NCI-H2196 (cell line): Measurements from ENCODE around the gene IRF2BP2.

ENCODE experiments used
- DNase-seq: peaks from one replicate; lab custom pipeline; 2025; ENCODE audit not compliant: unreplicated experiment; lab: John Stamatoyannopoulos, UW

Gene IRF2BP2

DNA sequence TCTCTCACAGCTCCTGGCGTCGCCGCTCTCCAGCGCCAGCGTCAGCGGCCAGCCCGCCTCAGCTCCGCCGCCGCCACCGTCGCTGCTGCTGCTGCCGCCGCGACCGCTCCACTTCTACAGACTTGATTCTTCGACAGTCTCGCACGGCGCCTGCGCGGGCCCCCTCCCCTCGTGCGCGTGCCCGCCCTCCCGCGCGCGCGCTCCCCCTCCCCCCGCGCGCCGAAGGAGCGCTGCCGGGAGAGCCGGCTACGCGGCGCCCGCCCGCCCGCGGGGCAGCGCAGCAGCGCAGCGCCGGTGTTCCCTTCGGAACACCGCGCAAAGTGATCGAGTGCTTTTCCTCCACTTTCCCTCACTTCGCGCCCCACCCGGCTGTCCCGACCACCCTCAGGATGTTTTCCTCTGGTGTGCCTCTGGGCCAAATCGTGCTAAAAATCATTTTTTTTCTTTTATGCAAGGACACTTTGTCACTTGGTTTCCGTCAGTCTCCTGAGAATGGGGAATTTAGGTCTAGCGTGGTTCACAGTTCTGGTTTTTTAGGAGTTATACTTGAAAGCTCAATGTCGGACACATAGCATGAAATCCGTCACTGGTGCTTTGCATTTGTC, at the start of gene IRF2BP2:
Gene IRF2BP2 (minus strand): TSS at position 118 of the 605 bp plus-strand sequence. CDS start 684 bp downstream, outside the sequence.
- DNase-seq: peak; percentile 68

DNA sequence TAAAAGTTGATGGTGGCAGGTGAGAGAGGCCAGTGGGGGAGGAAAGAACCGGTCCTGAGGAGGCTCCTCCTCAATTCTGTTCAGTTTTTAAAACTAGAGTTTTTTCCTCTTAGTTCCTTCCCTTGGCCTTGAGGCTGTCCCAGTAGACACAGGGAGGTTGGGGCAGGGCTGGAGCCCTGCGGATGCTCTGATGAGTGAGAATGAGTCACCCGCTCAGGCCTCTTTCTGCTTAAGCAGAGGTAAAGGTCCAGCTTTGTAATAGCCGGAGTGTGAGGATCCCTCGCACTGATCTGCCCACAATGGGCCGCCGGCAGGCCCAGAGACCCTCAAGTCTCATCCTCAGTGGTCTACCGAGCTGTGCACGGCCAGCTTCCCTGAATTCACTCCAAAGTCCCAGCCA, 49.6 kb upstream of the IRF2BP2 start:
- no peak for DNase-seq

DNA sequence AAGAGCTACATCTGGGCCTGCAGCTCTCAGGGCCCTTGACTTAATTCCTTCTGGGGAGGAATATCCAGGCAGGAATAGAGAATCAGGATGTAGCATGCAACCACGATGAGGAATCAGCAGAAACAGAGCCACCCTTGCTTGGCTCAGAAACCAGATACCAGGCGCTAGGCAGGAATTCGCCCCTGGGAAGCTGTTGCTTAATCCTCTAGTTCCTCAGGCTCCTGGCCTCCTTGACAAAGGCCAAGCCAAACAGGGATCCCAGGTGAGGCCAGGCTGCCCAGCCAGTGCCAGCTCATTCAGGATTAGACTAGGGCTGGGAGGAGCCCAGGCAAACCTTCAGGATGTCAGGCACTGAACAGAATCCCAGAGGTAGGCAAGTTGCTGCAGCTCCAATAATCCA, 48.2 kb upstream of the IRF2BP2 start:
- no peak for DNase-seq

DNA sequence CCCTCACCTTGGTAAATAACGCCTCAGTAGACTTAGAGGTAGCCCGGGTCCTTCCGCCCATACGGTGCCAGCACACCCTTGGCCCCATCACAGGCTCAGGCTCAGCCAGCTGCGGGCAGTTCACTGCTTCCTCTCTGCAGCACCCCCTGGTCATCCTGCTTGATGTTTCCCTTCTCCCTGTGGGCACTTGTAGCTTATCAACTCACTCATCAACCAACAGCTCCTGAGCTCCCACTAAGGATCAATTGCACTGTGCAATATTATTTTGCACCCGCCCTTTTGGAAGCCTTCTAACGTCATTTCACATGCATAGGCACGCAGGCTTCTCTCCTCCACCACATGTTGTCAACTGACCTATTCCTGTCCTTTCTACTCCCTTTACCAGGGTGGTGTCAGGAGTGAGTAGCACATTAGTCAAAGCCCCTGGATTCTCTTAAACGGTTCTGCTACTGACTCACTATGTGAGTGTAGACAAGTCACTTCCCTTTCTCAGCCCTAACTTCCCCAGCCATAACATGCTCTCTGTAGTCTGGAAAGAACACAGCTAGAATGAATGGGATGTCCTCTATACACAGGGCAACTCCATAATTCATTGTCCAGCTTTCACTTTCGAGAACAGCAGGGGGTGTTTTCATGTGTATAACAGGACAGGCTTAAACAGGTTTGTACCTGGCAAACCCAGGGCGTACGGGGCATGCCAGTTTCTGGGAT, 47.1 kb upstream of the IRF2BP2 start:
- no peak for DNase-seq

DNA sequence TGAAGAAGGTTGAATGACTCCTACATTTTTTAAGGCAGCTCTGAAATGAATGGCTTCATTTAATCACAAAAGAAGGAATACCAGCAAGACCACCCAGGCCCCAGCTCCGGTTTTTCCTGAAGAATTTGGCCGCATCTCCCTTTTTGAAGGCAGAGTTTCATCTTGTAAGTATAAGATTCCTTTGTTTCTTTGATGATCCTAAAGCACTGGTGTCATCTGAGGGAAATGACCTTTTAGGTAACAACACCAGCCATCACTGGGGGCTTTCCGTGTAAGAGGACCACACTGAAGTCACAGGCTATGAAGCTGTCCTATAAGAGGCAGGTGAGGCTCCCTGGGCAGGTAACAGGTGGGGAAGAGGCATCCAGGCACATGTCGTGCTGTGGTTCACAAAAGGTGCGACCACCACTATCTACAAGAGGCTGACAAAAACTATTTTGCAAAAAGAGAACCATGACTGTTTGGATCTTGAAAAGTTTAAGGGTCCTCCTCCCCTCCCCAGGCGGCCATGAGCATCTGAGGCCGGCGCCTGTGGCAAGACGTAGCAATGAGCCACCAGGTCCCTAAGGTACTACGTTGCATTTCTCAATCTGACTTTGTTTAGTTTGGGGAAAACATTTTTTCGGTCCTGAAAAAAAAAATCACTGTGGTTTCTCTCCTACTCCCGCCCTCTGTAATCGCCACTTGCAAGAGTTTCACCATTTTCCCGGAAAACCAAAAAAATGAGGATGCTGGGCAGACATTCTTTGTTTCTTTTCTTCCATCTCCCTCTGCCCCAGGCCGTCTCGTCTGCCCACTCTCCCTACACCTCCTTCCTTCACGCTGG, 46.3 kb upstream of the IRF2BP2 start:
- DNase-seq: no peak

DNA sequence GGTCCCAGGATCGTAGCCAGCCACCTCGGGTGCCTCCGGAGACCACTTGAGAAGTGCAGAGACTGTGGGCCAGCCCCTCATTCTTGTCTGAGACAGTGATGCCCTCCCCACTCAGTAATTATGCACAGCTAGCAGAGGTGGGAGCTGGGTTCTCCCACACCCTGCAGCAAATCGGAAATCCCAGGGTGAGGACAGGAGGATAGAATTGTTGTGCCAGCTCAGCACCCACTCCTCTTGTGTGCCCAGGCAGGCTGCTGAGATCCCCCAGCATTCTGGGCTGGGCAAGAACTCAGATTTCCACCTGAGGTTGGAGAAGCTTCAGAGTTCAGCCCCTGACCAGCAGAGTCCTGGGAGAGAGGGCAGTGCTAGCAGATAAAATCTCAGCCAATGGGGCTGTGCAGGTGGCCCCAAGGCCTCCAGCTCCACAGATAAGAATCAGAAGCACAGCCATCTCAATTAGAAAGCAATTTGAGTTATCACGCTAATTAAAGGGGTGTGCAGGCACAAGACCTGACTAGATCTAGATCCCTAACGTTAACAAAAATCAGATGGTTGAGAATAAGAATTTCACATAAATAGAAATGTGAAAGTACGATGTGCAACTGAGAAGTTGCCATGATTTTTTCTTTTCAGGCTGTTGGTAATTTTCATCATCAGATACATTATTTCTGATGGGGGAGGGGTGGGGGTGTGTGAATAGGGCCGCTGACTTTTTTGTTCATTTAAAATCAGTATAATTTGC, 45.5 kb upstream of the IRF2BP2 start:
- no peak for DNase-seq

DNA sequence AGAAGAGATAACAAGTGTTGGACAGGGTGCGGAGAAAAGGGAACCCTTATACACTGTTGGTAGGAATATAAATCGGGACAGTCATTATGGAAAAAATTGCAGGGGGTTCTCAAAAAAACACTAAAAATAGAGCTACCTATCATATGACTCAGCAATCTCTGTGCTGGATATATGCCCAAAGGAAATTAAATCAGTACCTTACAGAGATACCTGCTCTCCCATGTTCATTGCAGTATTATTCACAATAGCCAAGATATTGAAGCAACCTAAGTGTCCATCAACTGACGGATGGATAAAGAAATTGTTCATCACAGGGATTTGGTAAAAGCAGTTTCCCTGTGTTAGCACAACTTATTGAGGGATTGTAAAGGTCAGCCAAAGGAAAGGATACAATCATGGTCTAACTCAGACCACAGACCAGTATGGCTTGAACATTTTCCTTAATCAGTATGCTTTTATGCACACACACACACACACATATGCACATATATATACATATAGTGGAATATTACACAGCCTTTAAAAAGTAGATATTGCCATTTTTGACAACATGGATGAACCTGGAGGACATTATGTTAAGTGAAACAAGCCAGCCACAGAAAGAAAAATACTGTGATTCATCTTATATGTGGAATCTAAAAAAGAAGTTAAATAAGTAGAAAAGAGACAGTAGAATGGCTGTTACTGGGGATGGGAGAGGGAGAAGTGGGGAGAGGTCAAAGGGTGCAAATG, 44.2 kb upstream of the IRF2BP2 start:
- no peak for DNase-seq

DNA sequence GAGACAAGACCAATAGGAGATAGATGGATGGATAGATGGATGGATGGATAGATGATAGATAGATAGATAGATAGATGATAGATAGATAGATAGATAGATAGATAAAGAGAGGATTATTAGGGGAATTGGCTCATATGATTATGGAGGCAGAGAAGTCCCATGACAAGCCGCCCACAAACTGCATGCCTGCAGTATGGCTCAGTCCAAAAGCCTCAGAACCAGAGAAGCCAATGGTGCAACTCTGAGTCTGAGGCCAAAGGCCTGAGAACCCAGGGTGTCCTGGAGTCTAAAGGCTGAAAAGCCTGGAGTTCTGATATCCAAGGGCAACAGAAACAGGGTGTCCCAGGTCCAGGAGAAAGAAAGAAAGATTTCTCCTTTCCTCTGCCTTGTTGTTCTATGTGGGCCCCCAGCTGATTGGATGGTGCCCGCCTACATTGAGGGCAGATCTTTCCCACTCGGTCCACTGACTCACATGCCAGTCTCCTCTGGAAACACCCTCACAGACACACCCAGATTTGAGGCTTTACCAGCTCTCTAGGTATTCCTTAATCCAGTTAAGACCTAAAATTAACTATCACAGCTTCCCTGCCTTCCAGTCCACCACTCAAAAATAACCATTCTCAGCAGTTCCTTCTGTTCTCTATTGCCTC, 39.6 kb upstream of the IRF2BP2 start:
- DNase-seq: no peak

DNA sequence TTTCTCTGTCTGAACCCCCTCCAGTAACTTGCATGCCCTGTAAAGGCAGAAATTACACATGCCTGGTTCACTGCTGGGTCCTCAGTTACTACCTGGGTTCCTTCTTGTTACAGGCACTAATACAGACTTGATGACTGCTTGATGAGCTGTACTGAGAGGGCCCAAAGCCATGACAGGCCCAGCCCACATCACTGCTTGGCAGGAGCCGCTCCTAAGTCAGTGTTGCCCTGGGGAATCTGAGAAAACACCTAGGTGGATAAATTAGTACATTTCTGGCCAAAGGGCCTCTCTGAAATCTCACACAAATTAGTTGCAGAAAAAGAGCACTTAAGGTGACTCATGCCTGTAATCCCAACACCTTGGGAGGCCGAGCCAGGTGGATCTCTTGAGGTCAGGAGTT, 37.8 kb upstream of the IRF2BP2 start:
- no peak for DNase-seq

DNA sequence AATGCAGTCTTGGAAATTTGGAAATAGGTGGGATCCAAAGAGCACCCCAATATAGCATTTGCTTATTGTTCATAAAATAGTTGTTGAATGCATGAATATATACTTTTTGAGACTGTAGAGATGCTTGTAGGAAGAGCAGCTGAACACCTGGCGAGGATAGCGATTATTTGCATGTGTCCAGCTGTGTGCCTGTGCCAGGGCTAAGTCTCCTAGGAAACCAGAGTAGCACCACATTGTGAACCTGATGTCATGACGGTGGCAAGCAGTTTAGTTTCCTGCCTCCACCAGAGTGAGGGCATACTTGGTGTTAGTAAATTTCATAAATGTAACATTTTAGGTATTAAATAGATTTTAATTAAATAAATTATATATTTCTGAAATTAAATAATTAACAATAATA, 37.3 kb upstream of the IRF2BP2 start:
- peak; percentile 49 for DNase-seq

DNA sequence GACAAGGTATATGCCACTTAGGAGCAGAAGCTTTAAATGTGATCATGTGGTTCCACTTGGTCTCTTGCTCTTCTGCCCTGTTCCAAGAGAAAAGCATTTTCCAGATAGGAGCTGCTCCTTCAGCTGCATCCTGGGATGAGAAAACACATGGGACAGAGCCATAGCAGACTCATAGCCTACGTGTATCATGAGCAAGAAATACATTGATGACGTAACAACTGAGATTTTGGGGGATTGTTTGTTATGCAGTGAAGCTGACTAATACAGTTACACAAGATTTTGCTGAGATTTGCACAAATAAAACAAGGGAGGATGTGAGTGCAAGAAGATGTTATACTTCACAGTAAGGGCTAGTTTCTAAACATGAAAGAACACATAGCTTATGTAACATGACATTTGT, 36.0 kb upstream of the IRF2BP2 start:
- DNase-seq: no peak

DNA sequence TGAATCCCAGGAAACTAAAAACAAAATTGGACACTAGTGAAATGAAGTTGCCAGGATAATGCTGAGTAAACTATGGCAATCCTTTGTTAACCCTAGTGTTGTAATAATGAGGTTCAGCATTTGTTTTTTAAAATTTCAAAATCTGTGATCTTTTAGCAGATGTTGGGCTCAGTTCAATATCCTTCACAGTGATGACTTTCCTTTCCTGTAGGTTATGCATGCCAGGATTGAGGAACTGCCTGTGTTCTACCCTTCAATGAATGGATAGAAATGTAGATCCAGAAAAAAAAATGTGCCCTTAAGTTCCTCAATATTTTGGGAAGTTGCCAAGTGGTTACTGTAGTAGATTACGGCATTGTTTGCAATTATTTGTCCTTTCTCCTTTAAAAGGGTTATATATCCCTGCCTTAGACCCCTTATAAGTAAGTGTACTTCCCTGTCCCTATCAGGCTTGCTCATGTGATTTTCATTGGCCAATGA, 35.5 kb upstream of the IRF2BP2 start:
- DNase-seq: no peak

DNA sequence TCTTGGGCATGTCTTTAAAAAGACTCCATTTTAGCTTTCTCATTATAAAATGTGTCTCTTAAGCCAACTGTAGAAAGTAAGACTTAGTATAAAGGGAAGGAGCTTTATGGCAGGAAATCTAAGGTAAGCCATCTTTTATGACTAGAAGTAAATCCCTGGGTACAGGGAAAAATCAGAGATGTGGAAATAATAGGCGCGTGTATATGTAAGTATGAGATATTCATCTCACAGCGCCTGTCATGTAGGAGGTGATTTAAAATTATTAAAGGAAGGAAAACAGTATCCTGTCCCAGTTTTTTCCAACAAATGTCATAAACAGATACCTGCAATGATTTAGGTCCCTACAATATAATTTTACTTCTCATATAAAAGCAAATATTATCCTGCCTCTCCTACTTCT, 35.0 kb upstream of the IRF2BP2 start:
- no peak for DNase-seq

DNA sequence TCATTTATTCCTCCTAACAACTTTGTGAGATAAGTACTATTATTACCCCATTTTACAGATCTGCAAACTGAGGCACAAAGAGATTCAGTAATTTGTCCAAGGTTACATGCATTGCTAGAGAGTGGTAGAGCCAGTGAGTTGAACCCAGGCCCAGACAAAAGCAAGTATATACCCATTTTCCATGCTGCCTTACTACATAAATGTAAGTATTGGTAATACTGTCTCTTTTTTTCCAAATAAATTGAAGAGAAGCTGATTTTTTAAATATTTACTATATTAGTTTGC, 33.8 kb upstream of the IRF2BP2 start:
- DNase-seq: no peak

DNA sequence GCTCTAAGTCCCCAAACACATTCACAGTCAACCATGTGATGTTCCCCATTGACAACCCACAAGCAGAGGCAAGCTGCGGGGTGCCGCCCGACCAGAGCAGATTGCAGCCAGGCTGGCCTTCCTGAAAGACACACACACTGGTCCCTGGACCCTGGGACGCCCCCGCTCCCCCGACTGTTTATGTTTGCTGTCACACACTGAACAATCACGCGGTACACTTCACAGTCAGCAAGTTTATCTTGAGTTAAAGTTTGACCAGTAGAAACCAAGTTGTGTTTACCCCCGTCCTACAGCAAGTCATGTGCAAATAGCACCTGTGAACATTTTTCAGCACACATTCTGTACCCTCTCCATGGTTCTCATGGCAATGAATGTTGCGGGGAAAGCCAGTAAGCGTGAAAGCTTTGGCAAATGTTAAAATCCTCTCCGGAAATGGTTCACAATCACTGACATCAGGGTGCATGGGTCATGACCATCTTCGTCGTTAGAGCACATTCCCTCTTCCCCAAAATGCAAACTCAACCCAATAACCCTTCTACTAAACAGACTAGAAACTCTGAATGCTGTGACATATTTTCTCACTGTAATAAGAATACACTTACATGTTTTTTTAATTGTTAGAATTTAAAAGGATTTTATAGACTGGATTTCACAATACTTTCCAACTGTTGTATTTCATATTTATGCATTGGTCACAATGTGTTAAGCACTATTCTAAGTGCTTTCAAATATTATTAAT, 33.3 kb upstream of the IRF2BP2 start:
- DNase-seq: no peak

DNA sequence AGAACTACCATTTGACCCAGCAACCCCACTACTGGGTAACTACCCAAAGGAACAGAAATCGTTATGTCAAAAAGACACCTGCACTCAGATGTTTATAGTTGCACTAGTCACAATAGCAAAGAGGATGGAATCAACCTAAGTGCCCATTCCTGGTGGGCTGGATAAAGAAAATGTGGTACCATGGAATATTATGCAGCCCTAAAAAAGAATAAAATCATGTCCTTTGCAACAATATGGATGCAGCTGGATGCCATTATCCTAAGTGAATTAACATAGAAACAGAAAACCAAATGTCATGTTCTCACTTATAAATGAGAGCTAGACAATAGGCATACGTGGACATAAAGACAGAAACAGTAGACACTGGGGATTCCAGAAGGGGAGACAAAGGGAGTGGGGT, 32.5 kb upstream of the IRF2BP2 start:
- no peak for DNase-seq

DNA sequence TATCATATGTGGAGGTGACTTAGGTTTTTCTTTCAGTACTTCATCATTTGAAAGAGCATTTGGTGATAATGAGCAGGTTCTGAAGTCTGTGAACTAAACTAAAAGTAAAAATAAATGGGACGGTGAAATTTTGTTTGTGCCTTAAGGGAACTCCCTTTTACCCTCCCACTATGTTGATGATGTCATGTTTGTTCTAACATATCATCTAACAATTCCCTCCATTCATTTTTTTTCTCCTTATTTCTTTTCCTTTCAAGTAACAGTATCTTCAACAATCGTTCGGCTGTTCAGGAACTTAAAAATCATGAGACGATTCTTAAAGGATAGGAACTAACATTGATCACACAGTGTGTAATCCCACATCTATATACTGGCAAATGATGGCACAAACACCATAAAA, 30.0 kb upstream of the IRF2BP2 start:
- DNase-seq: no peak

DNA sequence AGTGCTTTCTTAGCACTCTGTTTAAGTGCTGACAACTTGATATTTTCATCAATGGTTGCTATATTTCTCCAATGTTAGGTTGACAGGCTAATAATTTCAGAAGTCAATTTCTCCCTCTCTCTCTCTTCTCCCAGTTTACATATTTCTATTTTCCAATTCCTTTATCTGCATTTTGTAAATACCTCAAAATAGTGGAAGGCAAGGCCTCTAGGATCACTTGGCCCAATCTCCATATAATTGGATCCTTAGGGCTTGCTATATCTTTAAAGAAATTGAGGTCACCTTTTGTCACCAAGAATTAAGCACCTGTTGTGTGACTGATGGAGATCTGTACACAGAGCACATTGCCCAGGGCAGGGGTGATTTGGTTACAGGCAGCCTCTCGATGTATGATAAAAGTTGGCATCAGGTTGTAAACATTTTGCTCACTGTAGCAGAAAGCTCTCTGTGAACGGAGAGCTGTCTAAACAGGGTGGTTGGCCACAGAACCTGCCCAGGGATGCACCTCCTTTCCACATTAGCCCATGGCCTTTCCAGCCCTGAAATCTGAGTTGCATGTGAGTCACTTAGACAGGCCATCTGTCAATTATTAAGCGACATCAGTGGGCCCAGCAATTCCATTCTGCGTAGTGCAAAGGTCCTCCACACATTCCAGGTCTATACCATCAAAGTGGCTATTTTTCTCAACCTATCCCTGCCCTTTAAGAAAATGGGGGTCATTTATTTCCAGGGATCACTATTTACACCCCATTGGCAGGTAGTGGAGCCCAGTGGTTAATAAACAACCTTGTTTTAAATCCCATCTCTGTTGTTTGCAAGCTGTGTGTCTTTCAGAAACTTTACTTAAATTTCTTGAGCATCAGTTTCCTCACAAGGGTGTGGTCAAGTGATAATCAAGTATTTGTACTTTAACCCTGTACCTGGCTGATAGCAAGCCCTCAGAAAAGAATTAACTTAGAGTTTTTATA, 29.1 kb upstream of the IRF2BP2 start:
- peak; percentile 31 for DNase-seq
